ENCODE results near the gene MTMR6.

DNA sequence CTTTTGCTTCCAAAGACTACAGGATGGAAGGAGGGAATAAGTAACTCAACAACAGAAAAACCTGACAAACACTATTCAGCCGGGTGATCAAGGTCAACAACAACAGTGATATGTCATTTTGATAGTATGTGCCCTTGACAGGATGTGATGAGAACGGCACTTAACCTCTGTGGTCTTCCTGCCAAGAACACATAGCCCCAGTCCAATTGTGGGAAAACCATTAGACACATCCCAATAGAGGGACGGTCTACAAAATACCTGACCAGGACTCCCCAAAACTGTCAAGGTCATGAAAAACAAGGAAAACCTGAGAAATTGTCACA lies 72.1 kb downstream of the MTMR6 start:
- TF ChIP-seq, protein P1, sequence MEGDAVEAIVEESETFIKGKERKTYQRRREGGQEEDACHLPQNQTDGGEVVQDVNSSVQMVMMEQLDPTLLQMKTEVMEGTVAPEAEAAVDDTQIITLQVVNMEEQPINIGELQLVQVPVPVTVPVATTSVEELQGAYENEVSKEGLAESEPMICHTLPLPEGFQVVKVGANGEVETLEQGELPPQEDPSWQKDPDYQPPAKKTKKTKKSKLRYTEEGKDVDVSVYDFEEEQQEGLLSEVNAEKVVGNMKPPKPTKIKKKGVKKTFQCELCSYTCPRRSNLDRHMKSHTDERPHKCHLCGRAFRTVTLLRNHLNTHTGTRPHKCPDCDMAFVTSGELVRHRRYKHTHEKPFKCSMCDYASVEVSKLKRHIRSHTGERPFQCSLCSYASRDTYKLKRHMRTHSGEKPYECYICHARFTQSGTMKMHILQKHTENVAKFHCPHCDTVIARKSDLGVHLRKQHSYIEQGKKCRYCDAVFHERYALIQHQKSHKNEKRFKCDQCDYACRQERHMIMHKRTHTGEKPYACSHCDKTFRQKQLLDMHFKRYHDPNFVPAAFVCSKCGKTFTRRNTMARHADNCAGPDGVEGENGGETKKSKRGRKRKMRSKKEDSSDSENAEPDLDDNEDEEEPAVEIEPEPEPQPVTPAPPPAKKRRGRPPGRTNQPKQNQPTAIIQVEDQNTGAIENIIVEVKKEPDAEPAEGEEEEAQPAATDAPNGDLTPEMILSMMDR (IDR thresholded peaks at IDR 0.05) = no peak
- no peak for TF ChIP-seq POLR2A (IDR thresholded peaks at IDR 0.05)

Data from esophagus squamous epithelium (tissue), 4 donors.